Measurements from ENCODE around the gene MAS1. TPM values are rescaled to one million over a fixed set of nuclear protein-coding genes. Genes with fewer than 3 reads are reported as not detected.

MAS1 gene
- total RNA-seq, 1 experiment from 2014 or later = not detected

GRCh38 chr6:159890201-159890600 is 587 bp upstream of the MAS1 start:
- no TSS peak for BruUV-seq (replicated peaks)
- intact Hi-C loops (cut with micrococcal nuclease; ENCODE audit: unreplicated experiment) = no loop called here
- no peaks in the 10 kb centered on the region for H3K9me3 ChIP-seq (ENCODE audit: low read depth, low read length, poor library complexity, severe bottlenecking)
- TF ChIP-seq, protein P1, sequence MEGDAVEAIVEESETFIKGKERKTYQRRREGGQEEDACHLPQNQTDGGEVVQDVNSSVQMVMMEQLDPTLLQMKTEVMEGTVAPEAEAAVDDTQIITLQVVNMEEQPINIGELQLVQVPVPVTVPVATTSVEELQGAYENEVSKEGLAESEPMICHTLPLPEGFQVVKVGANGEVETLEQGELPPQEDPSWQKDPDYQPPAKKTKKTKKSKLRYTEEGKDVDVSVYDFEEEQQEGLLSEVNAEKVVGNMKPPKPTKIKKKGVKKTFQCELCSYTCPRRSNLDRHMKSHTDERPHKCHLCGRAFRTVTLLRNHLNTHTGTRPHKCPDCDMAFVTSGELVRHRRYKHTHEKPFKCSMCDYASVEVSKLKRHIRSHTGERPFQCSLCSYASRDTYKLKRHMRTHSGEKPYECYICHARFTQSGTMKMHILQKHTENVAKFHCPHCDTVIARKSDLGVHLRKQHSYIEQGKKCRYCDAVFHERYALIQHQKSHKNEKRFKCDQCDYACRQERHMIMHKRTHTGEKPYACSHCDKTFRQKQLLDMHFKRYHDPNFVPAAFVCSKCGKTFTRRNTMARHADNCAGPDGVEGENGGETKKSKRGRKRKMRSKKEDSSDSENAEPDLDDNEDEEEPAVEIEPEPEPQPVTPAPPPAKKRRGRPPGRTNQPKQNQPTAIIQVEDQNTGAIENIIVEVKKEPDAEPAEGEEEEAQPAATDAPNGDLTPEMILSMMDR (conservative IDR thresholded peaks at IDR 0.05; ENCODE audit: low read depth, low read length) = no peak
- no peak for TF ChIP-seq EZH2 (IDR thresholded peaks at IDR 0.05; ENCODE audit: borderline replicate concordance, low read depth, low read length, poor library complexity, severe bottlenecking)
- no peaks in the 10 kb centered on the region for H3K4me1 ChIP-seq (ENCODE audit: insufficient read depth, low read length, poor library complexity, severe bottlenecking)
- no peak overlapping the region for H3K4me3 ChIP-seq (ENCODE audit: low read depth, low read length, poor library complexity, severe bottlenecking)
- peaks cover 75% of the 10 kb centered on the region for H3K27me3 ChIP-seq (replicated peaks; ENCODE audit: insufficient read depth, low read depth, low read length, poor library complexity)
- DNase-seq (ENCODE audit: low spot score) = no peak
- H3K27ac ChIP-seq (ENCODE audit: low read depth, low read length, poor library complexity, severe bottlenecking) = no peak overlapping the region
- ChIA-PET CTCF (no interaction called here), POLR2A (ENCODE audit: low non-redundant PET) (no interaction called here)
- H3K36me3 ChIP-seq (ENCODE audit: insufficient read depth, low read length, poor library complexity, severe bottlenecking) = no peaks in the 10 kb centered on the region

GRCh38 chr6:159892053-159892452 is 1.3 kb downstream of the MAS1 start:
- no peak for DNase-seq (ENCODE audit: low spot score)
- BruUV-seq (replicated peaks) = no TSS peak
- Histone ChIP-seq H3K27ac (ENCODE audit: low read depth, low read length, poor library complexity, severe bottlenecking) (no peak overlapping the region), H3K4me1 (ENCODE audit: insufficient read depth, low read length, poor library complexity, severe bottlenecking) (no peaks in the 10 kb centered on the region), H3K36me3 (ENCODE audit: insufficient read depth, low read length, poor library complexity, severe bottlenecking) (no peaks in the 10 kb centered on the region), H3K27me3 (replicated peaks; ENCODE audit: insufficient read depth, low read depth, low read length, poor library complexity) (peaks cover 78% of the 10 kb centered on the region), H3K4me3 (ENCODE audit: low read depth, low read length, poor library complexity, severe bottlenecking) (no peak overlapping the region), H3K9me3 (ENCODE audit: low read depth, low read length, poor library complexity, severe bottlenecking) (no peaks in the 10 kb centered on the region)
- ChIA-PET CTCF (no interaction called here), POLR2A (ENCODE audit: low non-redundant PET) (no interaction called here)
- TF ChIP-seq EZH2 (IDR thresholded peaks at IDR 0.05; ENCODE audit: borderline replicate concordance, low read depth, low read length, poor library complexity, severe bottlenecking) = no peak
- TF ChIP-seq, protein P1 (conservative IDR thresholded peaks at IDR 0.05; ENCODE audit: low read depth, low read length) = no peak
- intact Hi-C loops (cut with micrococcal nuclease; ENCODE audit: unreplicated experiment) = no loop called here

DNA sequence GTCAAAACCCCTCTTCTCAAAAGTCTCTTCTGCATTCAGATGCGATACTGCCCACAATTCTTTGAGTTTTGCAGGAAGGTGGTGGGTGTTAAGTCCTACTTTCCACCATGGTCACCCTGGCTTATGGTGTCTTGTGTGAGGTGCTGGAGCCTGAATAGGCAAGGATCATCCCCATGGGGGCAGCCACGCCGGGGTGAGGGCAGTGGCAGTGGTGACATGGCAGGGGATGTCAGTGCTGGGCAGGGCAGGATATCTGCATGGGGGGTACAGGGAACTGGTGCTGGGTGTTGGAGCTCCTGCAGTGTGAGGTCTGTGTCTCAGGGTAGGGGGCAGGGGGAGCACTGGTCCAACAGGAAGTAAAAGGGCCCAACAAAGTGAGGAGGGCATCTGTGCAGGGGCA is 2.3 kb downstream of the MAS1 start:
- H3K4me3 ChIP-seq (ENCODE audit: low read depth, low read length, poor library complexity, severe bottlenecking) = no peak overlapping the region
- no peak for DNase-seq (ENCODE audit: low spot score)
- no TSS peak for BruUV-seq (replicated peaks)
- H3K36me3 ChIP-seq (ENCODE audit: insufficient read depth, low read length, poor library complexity, severe bottlenecking) = no peaks in the 10 kb centered on the region
- H3K27me3 ChIP-seq (replicated peaks; ENCODE audit: insufficient read depth, low read depth, low read length, poor library complexity) = peaks cover 69% of the 10 kb centered on the region
- POLR2A ChIA-PET (ENCODE audit: low non-redundant PET) = no interaction called here
- H3K27ac ChIP-seq (ENCODE audit: low read depth, low read length, poor library complexity, severe bottlenecking) = no peak overlapping the region
- intact Hi-C loops (cut with micrococcal nuclease; ENCODE audit: unreplicated experiment) = no loop called here
- no peaks in the 10 kb centered on the region for H3K4me1 ChIP-seq (ENCODE audit: insufficient read depth, low read length, poor library complexity, severe bottlenecking)
- CTCF ChIA-PET = no interaction called here
- no peaks in the 10 kb centered on the region for H3K9me3 ChIP-seq (ENCODE audit: low read depth, low read length, poor library complexity, severe bottlenecking)
- no peak for TF ChIP-seq EZH2 (IDR thresholded peaks at IDR 0.05; ENCODE audit: borderline replicate concordance, low read depth, low read length, poor library complexity, severe bottlenecking)
- TF ChIP-seq, protein P1 (conservative IDR thresholded peaks at IDR 0.05; ENCODE audit: low read depth, low read length) = no peak

All from A673 (cell line).